ENCODE results near the gene POLD4.

DNA sequence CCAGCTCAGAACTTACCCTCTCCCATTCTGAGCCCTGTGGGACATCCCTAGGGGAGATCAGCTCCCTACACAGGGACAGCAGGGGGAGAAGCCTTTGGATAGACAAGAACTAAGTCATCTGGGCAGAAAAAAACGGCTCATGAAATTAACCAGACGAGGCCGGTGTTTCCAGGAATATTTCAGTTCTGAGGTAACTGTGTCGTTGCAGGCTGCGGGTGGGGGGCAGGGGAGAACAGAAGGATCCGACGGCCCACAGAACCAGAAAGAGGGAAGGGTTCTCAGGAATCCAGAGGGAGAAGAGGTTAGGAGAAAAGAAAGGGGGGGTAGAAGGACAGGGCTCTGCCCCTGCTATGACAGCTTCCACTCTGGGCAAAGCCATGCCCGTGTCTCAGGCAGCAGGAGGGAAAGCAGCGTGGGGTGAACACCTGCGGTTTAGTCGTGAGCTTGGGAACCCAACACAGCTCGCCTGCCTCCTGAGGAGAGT lies 16.5 kb upstream of the POLD4 start:
- no peak for TF ChIP-seq CTCF (IDR thresholded peaks at IDR 0.05)
- no peak for TF ChIP-seq POLR2A (IDR thresholded peaks at IDR 0.05)
- TF ChIP-seq POLR2AphosphoS5 (IDR thresholded peaks at IDR 0.05; ENCODE audit: insufficient read depth in 1 of 2, low read depth in 1 of 2) = no peak
